Endothelial cell (in vitro differentiated cells): ENCODE measurements around the gene FGF19. TPM values are rescaled to one million over a fixed set of nuclear protein-coding genes. Genes with fewer than 3 reads are reported as not detected.

Experiments used
- DNase-seq: peaks from one replicate; pipeline ENCODE4 v3.0.0; 2021; ENCODE audit warnings: low spot score
- H3K27ac Mint-ChIP-seq: one replicate; pipeline ENCODE4 v1.8.0; 2021; ENCODE audit warnings: mixed read lengths, inconsistent platforms; ENCODE audit not compliant: unreplicated experiment
- H3K27me3 Mint-ChIP-seq: one replicate; pipeline ENCODE4 v1.8.0; 2021; ENCODE audit warnings: mild to moderate bottlenecking, moderate library complexity, mixed read lengths, inconsistent platforms; ENCODE audit not compliant: unreplicated experiment
- H3K36me3 Mint-ChIP-seq: one replicate; pipeline ENCODE4 v1.8.0; 2021; ENCODE audit warnings: mild to moderate bottlenecking, low read depth, mixed read lengths, inconsistent platforms; ENCODE audit not compliant: unreplicated experiment
- H3K4me1 Mint-ChIP-seq: one replicate; pipeline ENCODE4 v1.8.0; 2021; ENCODE audit warnings: mild to moderate bottlenecking, mixed read lengths, inconsistent platforms; ENCODE audit not compliant: unreplicated experiment
- H3K4me3 Mint-ChIP-seq: one replicate; pipeline ENCODE4 v1.8.0; 2021; ENCODE audit warnings: mild to moderate bottlenecking, mixed read lengths, inconsistent platforms; ENCODE audit not compliant: unreplicated experiment
- H3K9me3 Mint-ChIP-seq: one replicate; pipeline ENCODE4 v1.8.0; 2021; ENCODE audit warnings: mixed read lengths, inconsistent platforms; ENCODE audit not compliant: unreplicated experiment
- CTCF ChIP-seq: fragments of 200-600 bp; sonication (generic); IDR thresholded peaks from one replicate; pipeline ENCODE4 v1.5.0; 2021; ENCODE audit warnings: antibody characterized with exemption; ENCODE audit not compliant: unreplicated experiment
- total RNA-seq: library from RNA; stranded (reverse); fragmentation: NEBNext Ultra II Directional; extraction: Animal tissue kit (Norgen Biotek cat#: 25700); gene quantifications from one replicate; pipeline ENCODE4 v1.2.1, GENCODE V29; 2021; ENCODE audit not compliant: unreplicated experiment

The FGF19 gene
- total RNA-seq, 1 donor from 2014 or later = not detected

DNA sequence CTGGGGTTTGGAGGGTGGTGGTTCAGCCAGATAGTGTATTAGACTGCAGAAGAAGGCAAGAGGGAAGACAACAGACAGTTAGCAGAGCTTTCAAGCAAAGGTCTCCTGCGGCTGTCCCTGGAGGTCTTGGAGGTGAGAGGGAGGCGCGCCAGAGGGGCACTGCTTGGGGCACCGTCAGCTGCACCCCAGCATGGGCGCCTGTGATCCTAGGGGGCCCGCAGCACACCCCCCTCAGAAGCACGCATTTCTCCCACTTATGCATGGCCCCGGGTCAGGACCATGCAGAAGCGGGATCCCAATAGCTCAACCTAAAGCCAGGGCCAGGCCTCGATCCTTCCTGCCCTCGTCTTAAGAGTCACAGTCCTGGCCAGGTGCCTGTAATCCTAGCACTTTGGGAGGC, 44.8 kb upstream of the FGF19 start:
- no peak for DNase-seq
- H3K36me3 Mint-ChIP-seq = no peaks in the 10 kb centered on the region
- no peak overlapping the region for H3K4me3 Mint-ChIP-seq
- no peak for TF ChIP-seq CTCF
- H3K9me3 Mint-ChIP-seq = no peaks in the 10 kb centered on the region
- H3K27me3 Mint-ChIP-seq = peaks cover 7% of the 10 kb centered on the region
- no peak overlapping the region for H3K27ac Mint-ChIP-seq
- peaks cover 5% of the 10 kb centered on the region for H3K4me1 Mint-ChIP-seq

GRCh38 chr11:69746752-69747742, 43.2 kb upstream of the FGF19 start:
- Mint-ChIP-seq H3K9me3 (no peaks in the 10 kb centered on the region), H3K4me3 (no peak overlapping the region), H3K4me1 (peaks cover 5% of the 10 kb centered on the region), H3K27ac (no peak overlapping the region), H3K27me3 (peaks cover 9% of the 10 kb centered on the region), H3K36me3 (no peaks in the 10 kb centered on the region)
- no peak for DNase-seq
- no peak for TF ChIP-seq CTCF

DNA sequence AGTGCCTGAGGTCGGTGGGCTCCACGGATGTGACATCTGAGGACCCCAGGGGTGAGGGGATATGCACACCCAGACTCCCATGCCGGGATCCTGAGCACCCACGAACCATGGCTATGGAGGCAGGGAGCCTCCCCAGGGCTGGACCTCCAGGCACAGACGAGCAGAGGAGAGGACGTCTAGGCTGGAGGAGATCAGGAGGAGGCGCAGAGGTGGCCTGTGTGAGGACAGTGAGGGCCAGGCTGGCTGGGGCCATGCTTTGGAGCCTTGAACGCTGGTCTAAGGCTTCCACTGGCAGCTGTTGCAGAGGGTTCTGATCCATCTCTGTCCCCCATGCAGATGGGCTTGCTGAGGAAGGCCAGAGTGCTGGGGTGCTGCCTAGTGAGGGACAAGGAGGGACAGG, 42.3 kb upstream of the FGF19 start:
- Mint-ChIP-seq H3K9me3 (no peaks in the 10 kb centered on the region), H3K27ac (no peak overlapping the region), H3K4me3 (no peak overlapping the region), H3K4me1 (peaks cover 5% of the 10 kb centered on the region), H3K36me3 (no peaks in the 10 kb centered on the region), H3K27me3 (peaks cover 9% of the 10 kb centered on the region)
- no peak for DNase-seq
- TF ChIP-seq CTCF = no peak

- Mint-ChIP-seq H3K4me1 (peaks cover 5% of the 10 kb centered on the region), H3K9me3 (no peaks in the 10 kb centered on the region), H3K27ac (no peak overlapping the region), H3K4me3 (no peak overlapping the region), H3K36me3 (no peaks in the 10 kb centered on the region), H3K27me3 (peaks cover 8% of the 10 kb centered on the region)
- TF ChIP-seq CTCF = no peak
- DNase-seq = no peak
These were observed 41.4 kb upstream of the FGF19 start for GRCh38 chr11:69745201-69745600.

GRCh38 chr11:69744435-69744834, 40.6 kb upstream of the FGF19 start:
- TF ChIP-seq CTCF = no peak
- no peaks in the 10 kb centered on the region for H3K36me3 Mint-ChIP-seq
- DNase-seq = peak; percentile 31
- peaks cover 5% of the 10 kb centered on the region for H3K4me1 Mint-ChIP-seq
- no peaks in the 10 kb centered on the region for H3K9me3 Mint-ChIP-seq
- peak overlapping the region; percentile 49 for H3K27ac Mint-ChIP-seq
- peaks cover 7% of the 10 kb centered on the region for H3K27me3 Mint-ChIP-seq
- H3K4me3 Mint-ChIP-seq = no peak overlapping the region
